ENCODE measurements around the gene EDIL3.

GRCh38 chr5:84322646-84323045 lies 62.0 kb downstream of the EDIL3 start:
- TF ChIP-seq CTCF (conservative IDR thresholded peaks at IDR 0.05 in 1 of 2, IDR thresholded peaks at IDR 0.05 in 1 of 2; ENCODE audit: extremely low read depth in 1 of 2, insufficient read depth in 1 of 2, low read depth in 1 of 2, low read length in 2 of 2) (no peak), EZH2 (IDR thresholded peaks at IDR 0.05; ENCODE audit: borderline replicate concordance, low read length) (no peak)
